HT1080 (cell line): Measurements from ENCODE around the gene MEIOB. TPM values are rescaled to one million over a fixed set of nuclear protein-coding genes. Genes with fewer than 3 reads are reported as not detected.
"Not testable (repeated sequence)": the region's sequence is repeated elsewhere in the genome, so short reads cannot be mapped to it uniquely, and the experiment has no call there.

Source experiments
- DNase-seq: peaks from one replicate; pipeline ENCODE4 v3.0.0-alpha.2; 2015; ENCODE audit warnings: low read depth
- total RNA-seq: library from RNA; depleted of rRNA; stranded (reverse); fragments of >200 nt; shearing (Covaris generic); gene quantifications from 2 replicates; pipeline ENCODE4 v1.2.3, GENCODE V29; 2014

MEIOB gene
- total RNA-seq, 1 experiment from 2014 or later, result not detected

DNA sequence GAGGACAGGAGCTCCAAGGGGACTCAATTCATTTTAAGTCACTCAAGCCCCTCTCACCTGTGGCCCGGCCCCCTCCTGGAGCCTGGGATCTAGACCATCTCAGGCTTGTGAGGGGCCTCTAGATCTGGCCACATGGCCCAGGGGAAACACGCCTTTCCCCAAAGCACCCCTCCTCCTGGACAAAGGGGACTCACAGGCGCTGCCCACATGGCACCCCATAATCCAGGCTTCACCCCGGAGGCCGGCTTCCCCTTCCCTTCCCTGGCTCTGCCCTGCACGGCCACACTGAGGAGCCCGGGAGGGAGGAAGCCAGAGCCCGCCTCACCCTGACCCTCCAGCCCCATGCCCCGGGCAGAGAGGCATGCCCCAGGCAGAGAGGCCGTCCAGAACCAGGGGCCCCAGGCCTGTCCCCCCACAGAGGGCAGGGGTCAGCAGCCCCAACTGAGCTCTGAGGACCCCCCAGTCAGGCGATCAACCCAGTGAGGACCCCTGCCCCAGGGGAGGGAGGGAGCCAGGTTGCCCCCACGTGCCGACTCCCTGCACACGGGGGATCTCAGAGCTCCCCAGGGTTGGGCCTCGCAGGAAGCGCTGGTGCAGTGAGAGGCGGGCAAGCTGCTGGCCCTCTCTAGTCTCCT is 35.4 kb upstream of the MEIOB start:
- no peak for DNase-seq

DNA sequence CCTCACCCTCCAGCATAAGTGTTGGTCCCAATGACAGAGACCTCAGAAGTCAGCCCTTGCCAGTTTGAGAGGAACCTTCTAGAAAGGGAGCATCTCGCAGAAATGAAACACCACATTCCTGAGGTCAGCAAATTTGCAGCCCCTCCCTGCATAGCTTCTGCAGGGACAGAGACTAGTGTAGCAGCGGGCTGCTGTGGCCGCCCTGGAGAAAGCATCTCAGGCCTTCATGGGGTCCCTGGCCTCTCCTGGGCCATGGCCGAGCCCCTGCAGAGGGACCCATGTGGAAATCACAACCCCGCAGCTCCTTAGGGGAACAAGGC is 34.8 kb upstream of the MEIOB start:
- DNase-seq, result no peak

DNA sequence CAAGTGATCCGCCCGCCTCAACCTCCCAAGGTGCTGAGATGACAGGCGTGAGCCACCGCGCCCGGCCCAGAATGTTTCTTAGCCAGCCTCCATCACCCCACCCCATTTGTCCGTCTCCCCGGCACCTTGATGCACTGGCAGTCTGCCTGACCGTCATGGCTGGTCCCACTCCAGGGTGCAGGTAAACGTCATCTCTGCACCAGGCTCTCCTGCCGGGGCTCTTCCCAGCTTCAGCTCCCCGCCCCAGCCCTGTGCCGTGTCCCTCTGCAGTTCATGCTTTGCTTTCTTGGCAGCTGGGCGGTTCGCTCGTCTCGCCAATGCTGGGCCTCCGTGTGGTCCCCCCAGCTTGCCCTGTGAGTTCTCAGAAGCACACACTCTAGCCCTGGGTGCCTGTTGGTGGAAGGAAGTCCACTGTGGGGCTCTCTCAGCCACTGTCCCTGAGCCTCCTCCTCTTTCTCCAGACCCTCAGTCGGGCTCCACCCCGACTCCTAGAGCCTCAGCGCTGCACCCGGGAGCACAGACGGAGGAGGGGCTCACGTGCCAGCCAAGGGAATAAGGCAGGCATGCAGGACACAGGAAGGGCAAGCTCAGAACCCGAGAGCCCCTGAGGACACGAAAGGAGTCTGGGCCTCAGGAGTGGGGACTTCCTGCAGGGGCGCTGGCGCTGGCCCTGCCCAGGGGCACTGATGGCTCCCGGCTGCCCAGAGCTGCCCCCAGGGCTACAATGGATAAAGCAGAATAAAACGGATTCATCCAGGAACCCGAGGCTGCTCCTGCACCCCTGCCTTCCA is 34.3 kb upstream of the MEIOB start:
- DNase-seq, result no peak

DNA sequence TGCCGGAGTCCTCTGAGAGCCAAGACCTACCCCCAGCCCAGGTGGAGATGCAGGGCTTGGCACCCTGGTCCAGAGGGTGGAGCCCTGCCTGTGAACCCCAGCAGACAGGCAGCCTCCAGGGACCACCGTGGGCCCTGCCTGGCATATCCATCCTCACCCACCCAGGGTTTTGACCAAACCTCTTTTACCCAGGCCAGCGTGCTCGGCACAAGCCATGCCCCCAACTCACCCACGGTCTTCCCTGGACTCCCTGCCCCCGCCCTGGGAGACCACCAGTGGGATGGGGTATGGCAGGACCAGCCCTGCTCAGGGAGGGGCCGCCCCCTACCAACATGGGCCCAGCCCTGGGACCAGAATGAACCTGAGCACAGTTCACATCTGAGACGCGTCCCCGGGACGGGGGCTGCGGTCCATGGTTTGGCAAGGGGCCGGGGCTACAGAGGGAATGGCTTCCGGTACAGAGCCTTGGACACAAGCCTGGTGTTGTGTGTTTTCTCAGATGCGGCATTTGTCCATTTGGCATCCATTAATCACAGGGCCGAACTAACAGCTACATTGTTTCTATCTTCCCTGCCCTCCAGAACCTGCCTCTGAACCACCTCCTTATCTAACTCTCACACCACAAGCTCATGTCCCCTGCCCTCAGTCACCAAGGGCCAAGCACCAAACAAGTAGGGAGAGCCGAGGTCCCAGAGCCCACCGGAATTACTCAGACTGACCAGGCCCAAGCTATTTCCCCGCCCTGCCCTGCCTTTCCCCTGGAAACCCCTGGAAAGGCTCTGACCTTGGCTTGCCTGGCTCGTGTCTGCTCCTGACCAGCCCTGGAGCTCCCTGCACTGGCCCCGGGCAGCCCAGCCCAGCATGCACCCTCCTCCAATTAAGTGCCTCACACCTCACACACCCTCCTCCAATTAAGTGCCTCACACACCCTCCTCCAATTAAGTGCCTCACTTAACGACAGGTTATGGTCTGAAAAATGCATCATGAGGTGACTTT is 32.2 kb upstream of the MEIOB start:
- DNase-seq, result no peak

DNA sequence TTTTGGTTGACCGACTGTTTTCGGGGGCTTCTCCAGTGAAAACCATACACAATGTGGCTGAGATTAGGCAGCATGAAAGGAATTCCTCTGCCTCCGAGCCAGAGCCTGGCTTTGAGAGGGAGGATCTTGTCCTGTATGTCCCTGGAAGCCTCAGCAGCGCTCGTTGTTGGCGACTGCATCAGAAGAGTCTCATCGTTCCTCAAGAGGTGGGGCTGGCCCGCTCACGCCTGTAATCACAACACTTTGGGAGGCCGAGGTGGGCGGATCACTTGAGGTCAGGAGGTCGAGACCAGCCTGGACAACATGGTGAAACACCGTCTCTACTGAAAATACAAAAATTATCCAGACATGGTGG is 31.2 kb upstream of the MEIOB start:
- no peak for DNase-seq

DNA sequence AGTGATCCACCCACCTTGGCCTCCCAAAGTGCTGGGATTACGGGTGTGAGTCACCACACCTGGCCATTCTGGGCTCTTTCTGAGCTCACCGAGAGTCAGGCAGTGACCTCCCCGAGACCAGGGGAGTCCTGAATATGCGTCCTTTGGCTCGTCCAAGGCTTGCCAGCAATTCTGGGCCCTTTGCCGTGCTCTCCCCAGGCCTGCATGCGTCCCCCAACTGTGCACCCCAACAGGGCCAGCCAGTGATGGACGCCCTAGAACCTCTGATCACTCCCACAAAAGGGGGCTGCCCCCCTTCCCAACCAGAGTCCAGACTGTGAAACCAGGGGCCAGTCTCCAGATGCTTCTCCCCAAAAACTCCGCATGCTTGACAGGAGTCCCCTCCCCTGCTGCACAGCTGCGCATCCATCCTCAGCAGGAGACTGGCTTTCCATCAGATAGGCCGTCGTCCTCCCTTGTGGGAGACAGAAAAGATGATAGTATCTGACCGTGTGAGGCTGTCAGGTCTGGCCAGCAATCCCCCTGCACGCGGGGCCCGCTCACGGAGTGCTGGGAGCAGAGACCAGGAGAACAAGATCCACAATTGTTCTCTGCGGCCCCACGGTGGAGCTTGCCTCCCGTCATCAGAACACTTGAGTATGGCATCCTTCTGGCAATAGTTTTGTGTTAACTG is 30.7 kb upstream of the MEIOB start:
- no peak for DNase-seq

DNA sequence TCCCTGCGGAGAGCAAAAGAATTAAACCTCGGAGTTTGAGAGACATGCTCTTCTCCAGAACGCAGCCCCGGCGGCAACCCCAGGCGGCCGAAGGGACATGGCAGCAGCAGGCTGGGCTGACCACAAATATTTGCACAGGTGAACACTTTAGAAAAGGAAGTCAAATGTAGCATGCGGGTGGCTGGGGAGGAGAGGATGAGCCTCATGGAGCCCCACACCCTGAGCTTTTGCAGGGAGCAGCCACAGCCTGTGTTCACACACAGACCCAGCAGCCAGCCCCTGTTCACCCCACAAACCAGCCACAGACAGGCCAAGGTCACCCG is 28.4 kb upstream of the MEIOB start:
- no peak for DNase-seq

DNA sequence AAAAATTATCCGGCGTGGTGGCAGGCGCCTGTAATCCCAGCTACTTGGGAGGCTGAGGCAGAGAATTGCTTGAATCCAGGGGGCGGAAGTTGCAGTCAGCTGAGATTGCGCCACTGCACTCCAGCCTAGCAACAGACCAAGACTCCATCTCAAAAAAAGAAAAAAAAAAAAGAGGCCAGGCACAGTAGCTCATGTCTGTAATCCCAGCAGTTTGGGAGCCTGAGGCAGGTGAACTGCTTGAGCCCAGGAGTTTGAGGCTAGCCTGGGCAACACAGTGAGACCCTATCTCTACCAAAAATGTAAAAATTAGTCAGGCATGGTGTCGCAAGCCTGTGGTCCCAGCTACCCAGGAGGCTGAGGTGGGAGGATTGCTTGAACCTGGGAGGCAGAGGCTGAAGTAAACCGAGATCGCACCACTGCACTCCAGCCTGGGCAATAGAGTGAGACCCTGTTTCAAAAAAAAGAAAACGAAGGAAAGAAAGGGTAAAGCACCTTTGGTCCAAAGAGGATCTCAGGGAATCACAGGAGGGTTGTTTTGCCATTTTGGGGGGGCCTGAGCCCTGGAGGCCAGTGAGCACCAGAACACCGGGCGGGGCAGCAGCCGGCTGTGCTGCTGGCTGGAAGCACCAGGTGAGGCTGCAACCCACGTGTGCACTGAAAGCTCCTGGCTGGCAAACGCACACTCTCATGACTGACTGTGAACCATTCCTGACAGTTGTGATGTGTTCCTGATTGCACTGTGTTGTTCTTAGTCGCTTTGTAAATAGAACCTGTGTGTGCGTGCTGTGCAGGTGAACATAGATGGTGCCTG is 27.9 kb upstream of the MEIOB start:
- DNase-seq, result no peak

DNA sequence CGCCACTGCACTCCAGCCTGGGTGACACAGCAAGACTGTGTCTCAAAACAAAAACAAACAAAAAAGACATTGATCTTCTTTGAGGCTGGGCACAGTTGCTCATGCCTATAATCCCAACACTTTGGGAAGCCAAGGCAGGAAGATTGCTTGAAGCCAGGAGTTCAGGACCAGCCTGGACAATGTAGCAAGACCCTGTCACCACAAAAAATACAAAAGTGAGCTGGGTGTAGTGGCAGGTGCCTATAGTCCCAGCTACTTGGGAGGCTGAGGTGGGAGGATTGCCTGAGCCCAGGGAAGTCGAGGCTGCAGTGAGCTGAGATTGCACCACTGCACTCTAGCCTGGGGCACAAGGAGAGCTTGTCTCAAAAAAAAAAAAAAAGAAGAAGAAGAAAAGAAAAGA is 25.7 kb upstream of the MEIOB start:
- DNase-seq, result not testable (repeated sequence)

DNA sequence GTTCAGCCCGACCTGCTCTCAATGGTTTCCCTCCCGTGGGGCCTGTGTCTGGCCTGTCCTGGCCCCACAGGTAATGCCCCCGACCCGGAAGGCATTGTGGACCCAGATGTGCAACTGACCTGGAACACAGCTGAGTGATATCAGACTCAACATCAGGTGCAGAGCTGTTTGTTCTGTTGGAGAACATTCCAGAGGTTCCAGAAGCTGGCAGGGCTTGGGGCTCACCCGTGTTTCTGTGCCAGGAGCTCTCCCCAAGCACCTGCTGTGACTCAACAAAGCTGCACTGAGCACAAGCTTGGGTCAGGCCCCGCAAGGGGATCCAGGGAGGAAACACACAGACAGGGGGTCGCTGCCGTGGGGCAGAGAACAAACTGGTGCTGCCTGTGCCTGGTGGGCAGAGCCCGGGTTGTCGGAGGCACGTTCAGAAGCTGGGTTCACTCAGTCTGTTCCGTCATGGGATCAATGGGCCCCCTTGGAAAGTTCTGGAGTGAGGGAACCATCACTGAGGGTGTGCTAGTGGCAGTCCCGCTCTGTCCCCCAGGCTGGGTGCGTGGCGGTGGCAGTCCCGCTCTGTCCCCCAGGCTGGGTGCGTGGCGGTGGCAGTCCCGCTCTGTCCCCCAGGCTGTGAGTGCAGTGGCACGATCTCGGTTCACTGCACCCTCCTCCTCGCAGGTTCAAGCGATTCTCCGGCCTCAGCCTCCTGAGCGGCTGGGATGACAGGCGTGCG is 24.1 kb upstream of the MEIOB start:
- DNase-seq, result no peak

DNA sequence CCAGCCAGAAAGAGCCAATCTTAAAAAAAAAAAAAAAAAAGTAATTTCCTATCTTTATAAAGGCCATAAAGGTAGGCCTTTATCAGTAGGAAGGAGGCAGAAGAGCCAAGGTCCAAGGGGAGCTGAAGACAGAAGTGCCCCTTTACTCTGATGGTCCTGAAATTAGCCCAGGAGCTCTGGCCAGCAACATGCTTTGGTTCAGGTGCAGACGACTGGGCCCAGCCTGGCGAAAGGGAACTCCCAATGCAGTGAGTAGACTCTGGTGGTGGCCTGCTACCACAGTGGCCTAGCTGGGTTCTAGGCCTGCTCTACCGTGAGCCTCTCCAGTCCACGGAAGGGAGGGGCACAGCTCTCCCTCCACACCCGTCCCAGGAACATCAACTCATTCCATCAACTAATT is 23.1 kb upstream of the MEIOB start:
- DNase-seq, result no peak

DNA sequence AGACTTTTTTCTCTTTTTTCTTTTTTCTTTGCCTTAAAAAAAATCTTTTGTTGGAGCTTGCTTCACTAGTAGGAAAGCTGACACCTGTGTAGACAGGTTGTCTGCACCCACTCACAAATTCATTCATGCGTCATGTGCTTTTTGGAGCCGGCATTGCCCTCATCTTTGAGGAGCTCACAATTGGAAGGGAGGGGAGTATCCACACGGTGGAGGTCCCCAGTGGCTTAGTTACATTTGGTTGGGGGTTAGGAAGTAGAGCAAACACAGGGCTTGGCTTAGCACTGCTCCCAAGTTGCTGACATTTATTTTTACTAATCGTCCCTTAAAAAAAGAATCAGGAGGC is 18.7 kb upstream of the MEIOB start:
- no peak for DNase-seq

DNA sequence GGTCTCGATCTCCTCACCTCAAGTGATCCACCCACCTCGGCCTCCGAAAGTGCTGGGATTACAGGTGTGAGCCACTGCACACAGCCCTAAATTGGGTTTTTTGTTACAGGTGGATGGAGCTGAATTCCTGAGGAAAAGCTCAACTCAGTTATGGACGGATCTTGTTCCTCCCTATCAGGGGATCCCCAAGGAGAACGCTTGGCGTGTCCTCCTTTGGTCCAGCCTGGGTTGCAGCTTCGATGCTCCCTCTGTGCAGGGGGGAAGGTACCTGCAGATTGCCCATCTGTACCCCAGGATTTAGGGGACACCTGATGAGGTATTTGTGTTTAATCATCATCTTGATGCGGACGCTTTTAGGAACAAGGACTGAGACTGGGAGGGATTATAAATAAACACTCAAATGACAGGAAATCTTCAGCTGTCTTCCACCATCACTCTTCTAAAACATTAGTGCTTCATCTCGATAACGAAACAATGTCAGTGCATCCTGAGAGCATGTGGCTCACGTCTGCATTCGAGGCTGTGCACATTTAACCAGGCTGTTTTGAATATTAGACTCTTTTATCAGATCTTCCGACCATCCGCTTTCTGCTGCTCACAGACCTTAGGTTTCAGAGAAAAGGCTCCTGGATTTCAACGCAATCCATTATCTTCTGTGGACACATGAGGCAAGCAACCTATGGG is 18.2 kb upstream of the MEIOB start:
- DNase-seq, result no peak

DNA sequence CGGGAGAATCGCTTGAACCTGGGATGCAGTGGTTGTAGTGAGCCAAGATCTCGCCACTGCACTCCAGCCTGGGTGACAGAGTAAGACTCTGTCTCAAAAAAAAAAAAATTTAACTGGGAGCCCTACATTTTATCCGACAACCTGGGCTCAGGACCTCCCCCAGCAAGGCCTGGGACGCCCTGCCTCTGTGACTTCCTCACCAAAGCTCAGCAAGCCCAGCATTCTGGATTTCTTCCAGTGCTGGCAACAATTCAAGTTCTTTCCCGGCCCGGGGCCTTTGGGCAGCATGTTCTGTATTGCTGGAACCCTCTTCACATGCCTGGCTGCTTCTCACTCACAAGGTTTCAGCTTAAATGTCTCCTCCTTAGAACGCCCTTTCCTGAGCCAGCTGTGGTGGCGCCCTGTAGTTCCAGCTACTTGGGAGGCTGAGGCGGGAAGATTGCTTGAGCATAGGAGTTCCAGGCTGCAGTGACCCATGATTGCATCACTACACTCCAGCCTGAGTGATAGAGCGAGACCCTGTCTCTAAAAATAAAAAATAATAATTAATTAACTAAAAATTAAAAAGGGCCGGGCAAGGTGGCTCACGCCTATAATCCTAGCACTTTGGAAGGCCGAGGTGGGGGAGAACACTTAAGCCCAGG is 15.9 kb upstream of the MEIOB start:
- no peak for DNase-seq

DNA sequence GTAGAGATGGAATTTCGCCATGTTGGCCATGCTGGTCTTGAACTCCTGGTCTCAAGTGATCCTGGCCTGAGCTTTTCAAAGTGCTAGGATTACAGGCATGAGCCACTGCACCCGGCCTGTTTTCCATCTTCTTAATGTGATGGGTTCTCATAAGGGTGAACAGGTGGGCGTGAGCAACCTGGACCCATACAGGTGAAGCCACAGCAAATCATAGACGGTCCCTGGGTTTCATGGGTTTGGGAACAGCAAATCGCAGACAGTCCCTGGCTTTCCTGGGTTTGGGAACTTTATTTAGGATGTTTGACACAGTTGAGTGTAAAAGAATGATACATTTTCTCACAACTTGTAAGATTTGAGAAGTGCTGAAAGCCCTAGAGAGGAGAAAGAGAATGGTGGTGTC is 12.9 kb upstream of the MEIOB start:
- DNase-seq, result no peak

DNA sequence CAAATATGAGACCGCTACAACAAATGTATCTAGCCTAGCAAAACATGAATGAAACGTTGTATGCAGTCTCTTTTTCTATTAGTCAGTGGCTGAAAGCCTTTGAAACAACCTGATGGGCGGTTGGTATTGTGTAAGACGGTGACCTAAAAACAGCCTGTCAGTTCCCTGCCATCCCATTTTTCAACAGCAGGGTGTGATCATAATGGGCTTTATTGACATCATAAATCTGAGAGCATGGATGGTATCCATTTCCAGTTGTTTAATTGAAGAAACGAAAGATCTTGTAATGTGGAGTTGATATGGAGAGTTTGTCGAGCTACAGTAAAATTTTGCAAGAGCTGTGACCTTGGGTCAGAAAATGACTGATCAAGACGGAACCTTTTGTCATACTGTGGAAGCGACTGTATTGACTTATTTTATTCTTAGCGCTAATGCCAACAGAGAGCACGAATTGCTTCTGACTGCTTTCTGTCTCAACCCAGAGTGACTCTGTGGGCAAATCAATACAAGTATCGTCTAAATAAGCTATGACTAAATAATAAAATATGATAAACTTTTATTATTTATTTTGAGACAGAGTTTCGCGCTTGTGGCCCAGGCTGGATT is 12.3 kb upstream of the MEIOB start:
- peak; percentile 31 for DNase-seq

DNA sequence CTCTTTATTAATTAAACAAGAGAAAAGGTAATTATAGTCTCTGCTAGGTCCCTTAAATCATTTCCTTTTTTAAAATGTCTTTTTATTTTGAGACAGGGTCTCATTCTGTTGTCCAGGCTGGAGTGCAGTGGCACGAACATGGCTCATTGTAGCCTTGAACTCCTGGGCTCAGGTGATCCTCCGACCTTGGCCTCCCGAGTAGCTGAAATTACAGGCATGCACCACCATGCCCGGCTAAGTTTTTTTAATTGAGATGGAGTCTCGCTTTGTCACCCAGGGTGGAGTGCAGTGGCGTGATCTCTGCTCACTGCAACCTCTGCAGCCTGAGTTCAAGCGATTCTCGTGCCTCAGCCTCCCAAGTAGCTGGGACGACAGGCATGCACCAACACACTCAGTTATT is 9.2 kb upstream of the MEIOB start:
- DNase-seq, result not testable (repeated sequence)

DNA sequence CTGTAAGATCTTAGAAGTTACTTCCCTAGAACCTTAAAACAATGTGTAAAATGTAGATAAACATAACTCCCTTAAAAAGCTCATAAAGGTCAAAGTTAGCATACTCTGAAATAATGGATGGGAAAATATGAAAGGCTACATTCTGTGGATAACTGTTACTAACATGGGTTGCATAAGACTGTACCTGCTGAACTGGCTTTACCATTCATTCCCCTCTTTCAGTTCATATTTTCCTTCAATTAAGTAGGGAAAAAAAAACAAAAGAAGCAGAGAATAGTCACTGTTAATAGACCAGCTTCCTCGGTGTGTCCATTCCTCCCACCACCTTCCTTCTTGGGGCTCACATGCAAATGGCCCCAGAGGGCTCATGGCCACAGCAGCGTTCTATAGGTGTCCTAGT is 7.5 kb upstream of the MEIOB start:
- DNase-seq, result no peak

DNA sequence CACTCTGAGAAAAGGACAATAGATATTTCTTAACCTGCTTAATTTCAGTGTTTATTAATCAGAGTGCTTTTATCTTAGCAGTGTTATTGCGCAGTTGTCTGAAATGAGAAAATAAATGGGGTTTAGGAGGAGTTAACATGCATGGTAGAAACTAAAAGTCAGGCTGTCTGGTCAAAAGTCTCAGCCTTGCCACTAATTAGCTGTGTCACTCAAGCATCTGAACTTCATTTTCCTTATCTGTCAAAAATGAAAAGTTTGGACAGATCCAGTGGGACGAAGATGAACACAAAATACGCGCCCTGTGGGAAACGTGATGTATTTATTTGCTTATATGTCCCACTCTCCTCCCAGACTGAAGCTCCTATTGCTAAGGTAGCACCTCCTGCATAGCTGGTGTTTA is 6.3 kb upstream of the MEIOB start:
- no peak for DNase-seq
